ENCODE measurements around the gene FRMD1. TPM values are rescaled to one million over a fixed set of nuclear protein-coding genes. Genes with fewer than 3 reads are reported as not detected.

The FRMD1 gene
- total RNA-seq, 1 donor from 2014 or later, result 7.6 TPM

- DNase-seq (ENCODE audit: low spot score), result no peak
Measured at GRCh38 chr6:168012431-168013249, 66.4 kb downstream of the FRMD1 start.

- DNase-seq (ENCODE audit: low spot score), result no peak
Measured at GRCh38 chr6:168011291-168011690, 67.7 kb downstream of the FRMD1 start.

- no peak for DNase-seq (ENCODE audit: low spot score)
Measured at GRCh38 chr6:168009331-168009730, 69.7 kb downstream of the FRMD1 start.

- no peak for DNase-seq (ENCODE audit: low spot score)
Measured at GRCh38 chr6:168007592-168008338, 71.2 kb downstream of the FRMD1 start.

- DNase-seq (ENCODE audit: low spot score), result no peak
Measured at GRCh38 chr6:168005796-168006195, 73.2 kb downstream of the FRMD1 start.

- DNase-seq (ENCODE audit: low spot score), result peak; percentile 83
Measured at GRCh38 chr6:168004945-168005344, 74.1 kb downstream of the FRMD1 start.

GRCh38 chr6:168004023-168004422 lies 75.0 kb downstream of the FRMD1 start:
- DNase-seq (ENCODE audit: low spot score), result no peak

Other genes with a start within 250 kb of the FRMD1 start
- 0.93 TPM for gene KIF25, start 81.5 kb downstream of the FRMD1 start, total RNA-seq
- gene DACT2, start 240.6 kb upstream of the FRMD1 start, total RNA-seq, result 0.48 TPM